ENCODE measurements around the gene THAP7. TPM values are rescaled to one million over a fixed set of nuclear protein-coding genes. Genes with fewer than 3 reads are reported as not detected.

The THAP7 gene
- total RNA-seq, 1 experiment from 2014 or later = 23.5 TPM

DNA sequence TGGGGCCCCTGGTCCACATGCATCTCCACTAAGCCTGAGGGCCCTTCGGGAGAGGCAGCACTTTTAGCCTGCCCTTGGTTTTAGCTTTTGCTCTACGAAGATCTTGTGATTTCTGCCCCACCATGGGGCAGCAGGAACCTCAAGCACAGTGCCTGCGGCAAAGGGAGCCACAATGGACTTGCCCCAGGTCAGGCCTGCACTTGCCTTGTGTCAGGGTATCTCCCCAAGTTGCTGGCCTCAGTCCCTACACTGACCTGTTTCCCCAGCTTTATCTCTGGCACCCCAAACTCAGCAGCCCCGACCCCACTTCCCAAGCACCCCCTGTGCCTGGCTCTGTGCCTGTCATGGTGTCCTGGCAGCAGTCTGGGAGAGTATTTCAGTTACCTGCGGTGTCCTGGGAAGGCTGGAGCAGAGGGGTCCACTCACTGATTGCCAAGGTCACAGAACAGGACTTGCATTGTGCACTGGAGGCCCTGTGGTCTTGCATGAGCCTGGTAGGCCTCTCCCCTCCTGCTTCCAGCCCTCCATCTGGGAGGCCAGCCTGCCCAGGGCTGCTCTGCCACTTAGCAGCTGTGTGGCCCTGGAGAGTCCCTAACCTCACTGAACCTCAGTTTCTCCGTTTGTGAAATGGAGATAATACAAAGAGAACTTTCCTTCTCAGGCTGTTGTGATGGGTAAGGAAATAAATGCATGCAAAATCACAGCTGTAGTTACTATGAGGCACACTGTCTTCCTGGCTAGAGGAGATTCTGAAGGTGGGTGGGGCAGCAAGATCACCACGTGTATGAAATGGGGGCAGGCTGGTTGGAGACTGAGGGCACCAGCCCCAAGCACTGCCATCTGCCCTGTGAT, 38.5 kb downstream of the THAP7 start:
- no TSS peak for BruUV-seq (replicated peaks)
- H3K4me3 ChIP-seq (ENCODE audit: low read depth in 2 of 2, low read length in 2 of 2) = no peak overlapping the region
- intact Hi-C loops (cut with micrococcal nuclease; ENCODE audit: unreplicated experiment) (no loop called here), in situ Hi-C loops (cut with HindIII; ENCODE audit: low pct_unique_long_range_greater_than_20kb, low sequenced_read_pairs) (no loop called here)
- H3K36me3 ChIP-seq (ENCODE audit: control insufficient read depth, insufficient read depth, low read length) = no peaks in the 10 kb centered on the region
- no peaks in the 10 kb centered on the region for H3K9me3 ChIP-seq (ENCODE audit: control insufficient read depth, insufficient read depth, low read depth, low read length)
- ATAC-seq = no peak
- H3K27ac ChIP-seq (ENCODE audit: low read length) = no peak overlapping the region
- CTCF ChIA-PET = no interaction called here
- H3K4me1 ChIP-seq (ENCODE audit: control insufficient read depth, insufficient read depth, low read length) = peaks cover 4% of the 10 kb centered on the region
- no peak for DNase-seq (ENCODE audit: low read depth, low spot score)
- H3K27me3 ChIP-seq (ENCODE audit: control insufficient read depth, insufficient read depth, low read length) = no peaks in the 10 kb centered on the region
- POLR2A ChIA-PET = no interaction called here
- TF ChIP-seq, protein P1, sequence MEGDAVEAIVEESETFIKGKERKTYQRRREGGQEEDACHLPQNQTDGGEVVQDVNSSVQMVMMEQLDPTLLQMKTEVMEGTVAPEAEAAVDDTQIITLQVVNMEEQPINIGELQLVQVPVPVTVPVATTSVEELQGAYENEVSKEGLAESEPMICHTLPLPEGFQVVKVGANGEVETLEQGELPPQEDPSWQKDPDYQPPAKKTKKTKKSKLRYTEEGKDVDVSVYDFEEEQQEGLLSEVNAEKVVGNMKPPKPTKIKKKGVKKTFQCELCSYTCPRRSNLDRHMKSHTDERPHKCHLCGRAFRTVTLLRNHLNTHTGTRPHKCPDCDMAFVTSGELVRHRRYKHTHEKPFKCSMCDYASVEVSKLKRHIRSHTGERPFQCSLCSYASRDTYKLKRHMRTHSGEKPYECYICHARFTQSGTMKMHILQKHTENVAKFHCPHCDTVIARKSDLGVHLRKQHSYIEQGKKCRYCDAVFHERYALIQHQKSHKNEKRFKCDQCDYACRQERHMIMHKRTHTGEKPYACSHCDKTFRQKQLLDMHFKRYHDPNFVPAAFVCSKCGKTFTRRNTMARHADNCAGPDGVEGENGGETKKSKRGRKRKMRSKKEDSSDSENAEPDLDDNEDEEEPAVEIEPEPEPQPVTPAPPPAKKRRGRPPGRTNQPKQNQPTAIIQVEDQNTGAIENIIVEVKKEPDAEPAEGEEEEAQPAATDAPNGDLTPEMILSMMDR (IDR thresholded peaks at IDR 0.05) = no peak
- TF ChIP-seq POLR2AphosphoS5 (IDR thresholded peaks at IDR 0.05; ENCODE audit: low read depth, low read length) = no peak
- TF ChIP-seq, protein P2, sequence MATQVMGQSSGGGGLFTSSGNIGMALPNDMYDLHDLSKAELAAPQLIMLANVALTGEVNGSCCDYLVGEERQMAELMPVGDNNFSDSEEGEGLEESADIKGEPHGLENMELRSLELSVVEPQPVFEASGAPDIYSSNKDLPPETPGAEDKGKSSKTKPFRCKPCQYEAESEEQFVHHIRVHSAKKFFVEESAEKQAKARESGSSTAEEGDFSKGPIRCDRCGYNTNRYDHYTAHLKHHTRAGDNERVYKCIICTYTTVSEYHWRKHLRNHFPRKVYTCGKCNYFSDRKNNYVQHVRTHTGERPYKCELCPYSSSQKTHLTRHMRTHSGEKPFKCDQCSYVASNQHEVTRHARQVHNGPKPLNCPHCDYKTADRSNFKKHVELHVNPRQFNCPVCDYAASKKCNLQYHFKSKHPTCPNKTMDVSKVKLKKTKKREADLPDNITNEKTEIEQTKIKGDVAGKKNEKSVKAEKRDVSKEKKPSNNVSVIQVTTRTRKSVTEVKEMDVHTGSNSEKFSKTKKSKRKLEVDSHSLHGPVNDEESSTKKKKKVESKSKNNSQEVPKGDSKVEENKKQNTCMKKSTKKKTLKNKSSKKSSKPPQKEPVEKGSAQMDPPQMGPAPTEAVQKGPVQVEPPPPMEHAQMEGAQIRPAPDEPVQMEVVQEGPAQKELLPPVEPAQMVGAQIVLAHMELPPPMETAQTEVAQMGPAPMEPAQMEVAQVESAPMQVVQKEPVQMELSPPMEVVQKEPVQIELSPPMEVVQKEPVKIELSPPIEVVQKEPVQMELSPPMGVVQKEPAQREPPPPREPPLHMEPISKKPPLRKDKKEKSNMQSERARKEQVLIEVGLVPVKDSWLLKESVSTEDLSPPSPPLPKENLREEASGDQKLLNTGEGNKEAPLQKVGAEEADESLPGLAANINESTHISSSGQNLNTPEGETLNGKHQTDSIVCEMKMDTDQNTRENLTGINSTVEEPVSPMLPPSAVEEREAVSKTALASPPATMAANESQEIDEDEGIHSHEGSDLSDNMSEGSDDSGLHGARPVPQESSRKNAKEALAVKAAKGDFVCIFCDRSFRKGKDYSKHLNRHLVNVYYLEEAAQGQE (IDR thresholded peaks at IDR 0.05; ENCODE audit: insufficient read depth in 1 of 2, low read depth in 2 of 2, low read length in 1 of 2) = no peak
- no peak for TF ChIP-seq TCF7L2 (IDR thresholded peaks at IDR 0.05; ENCODE audit: low read depth, low read length)
- no peak for TF ChIP-seq SIN3A (IDR thresholded peaks at IDR 0.05; ENCODE audit: borderline replicate concordance, insufficient read depth, low read depth, low read length)

DNA sequence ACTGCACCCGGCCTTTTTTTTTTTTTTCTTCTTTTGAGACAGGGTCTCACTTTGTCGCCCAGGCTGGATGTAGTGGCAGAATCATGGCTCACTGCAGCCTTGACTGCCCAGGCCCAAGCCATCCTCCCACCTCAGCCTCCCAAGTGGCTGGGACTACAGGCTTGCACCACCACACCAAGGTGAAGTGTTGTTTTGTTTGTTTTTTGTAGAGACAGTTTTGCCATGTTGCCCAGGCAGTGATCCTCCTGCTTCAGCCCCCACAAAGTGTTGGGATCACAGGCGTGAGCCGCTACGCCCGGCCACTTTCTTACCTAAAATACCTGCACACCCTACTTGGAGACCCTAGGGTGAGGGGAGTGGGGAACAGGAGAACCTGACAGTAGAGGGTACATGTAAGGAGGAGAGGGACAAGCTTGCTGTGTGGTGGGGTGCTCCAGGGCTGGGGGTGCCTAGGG, 39.4 kb downstream of the THAP7 start:
- ChIA-PET CTCF (interaction anchor here (0.6 kb wide), 1 partner anchor 100 kb away, joined by 10 read pairs; no protein-coding TSS in a partner anchor), POLR2A (no interaction called here)
- no peaks in the 10 kb centered on the region for H3K27me3 ChIP-seq (ENCODE audit: control insufficient read depth, insufficient read depth, low read length)

More for the DNA sequence above, 39.4 kb downstream of the THAP7 start:
- Histone ChIP-seq H3K4me1 (ENCODE audit: control insufficient read depth, insufficient read depth, low read length) (peaks cover 9% of the 10 kb centered on the region), H3K36me3 (ENCODE audit: control insufficient read depth, insufficient read depth, low read length) (no peaks in the 10 kb centered on the region; the same call in 1 of the 2 replicates), H3K27ac (ENCODE audit: low read length) (no peak overlapping the region), H3K4me3 (ENCODE audit: low read depth in 2 of 2, low read length in 2 of 2) (no peak overlapping the region), H3K9me3 (ENCODE audit: control insufficient read depth, insufficient read depth, low read depth, low read length) (no peaks in the 10 kb centered on the region)
- ATAC-seq = no peak
- intact Hi-C loops (cut with micrococcal nuclease; ENCODE audit: unreplicated experiment) = no loop called here
- no TSS peak for BruUV-seq (replicated peaks)
- TF ChIP-seq, protein P1 (IDR thresholded peaks at IDR 0.05) = no peak
- TF ChIP-seq TCF7L2 (IDR thresholded peaks at IDR 0.05; ENCODE audit: low read depth, low read length) = no peak
- TF ChIP-seq SIN3A (IDR thresholded peaks at IDR 0.05; ENCODE audit: borderline replicate concordance, insufficient read depth, low read depth, low read length) = no peak
- TF ChIP-seq, protein P2 (IDR thresholded peaks at IDR 0.05; ENCODE audit: insufficient read depth in 1 of 2, low read depth in 2 of 2, low read length in 1 of 2) = no peak
- no peak for TF ChIP-seq POLR2AphosphoS5 (IDR thresholded peaks at IDR 0.05; ENCODE audit: low read depth, low read length)
- DNase-seq (ENCODE audit: low read depth, low spot score) = no peak
- in situ Hi-C loops (cut with HindIII; ENCODE audit: low pct_unique_long_range_greater_than_20kb, low sequenced_read_pairs) = no loop called here

All from Panc1 (cell line).